ENCODE measurements around the gene MYH6. TPM values are rescaled to one million over a fixed set of nuclear protein-coding genes. Genes with fewer than 3 reads are reported as not detected.

MYH6 gene
- total and polyA plus RNA-seq, 4 donors = 0.11 to 0.16 TPM; not detected in 2

DNA sequence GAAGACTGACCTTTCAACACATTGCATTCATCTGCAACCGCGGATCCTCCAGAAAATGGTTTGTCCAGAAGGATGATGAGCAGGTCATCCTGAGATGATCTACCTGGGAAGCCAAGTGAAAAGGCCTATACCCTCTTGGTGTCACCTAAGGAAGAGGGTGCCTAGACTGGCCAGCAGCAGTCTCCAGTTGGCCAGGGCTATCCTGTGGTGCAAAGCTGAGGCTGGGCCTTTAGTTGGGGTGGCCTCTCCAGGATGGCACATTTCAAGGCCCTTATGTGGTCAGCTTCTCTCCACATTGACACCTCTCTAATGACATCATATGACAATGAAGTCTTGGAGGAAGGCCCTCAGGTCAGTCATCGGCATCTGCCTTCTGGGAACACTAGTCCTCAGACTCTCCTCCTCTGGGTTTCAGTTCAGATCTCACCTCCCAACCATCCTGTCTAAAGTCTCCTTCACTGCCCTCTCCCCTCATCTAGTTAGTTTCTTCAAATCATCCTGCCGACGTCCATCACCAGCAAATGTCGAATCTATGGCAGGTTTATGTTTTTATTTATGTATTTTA is 52.1 kb downstream of the MYH6 start:
- no peaks in the 10 kb centered on the region for H3K27me3 ChIP-seq (ENCODE audit: control insufficient read depth, insufficient read depth, low read length)
- H3K27ac ChIP-seq (ENCODE audit: low read depth, low read length) = no peak overlapping the region
- no peaks in the 10 kb centered on the region for H3K9me3 ChIP-seq (ENCODE audit: control insufficient read depth, insufficient read depth, low read length)
- peaks cover 36% of the 10 kb centered on the region for H3K4me1 ChIP-seq (ENCODE audit: control insufficient read depth, insufficient read depth, low read length)
- no peak for DNase-seq (ENCODE audit: low read depth in 4 of 6, low spot score in 6 of 6)
- H3K36me3 ChIP-seq (ENCODE audit: control insufficient read depth, insufficient read depth, low read length) = peaks cover 31% of the 10 kb centered on the region
- WGBS (ENCODE audit: insufficient coverage) = 93% methylated on average over 3 of the region's 6 CpGs
- H3K4me3 ChIP-seq (ENCODE audit: low read depth, low read length) = no peak overlapping the region

DNA sequence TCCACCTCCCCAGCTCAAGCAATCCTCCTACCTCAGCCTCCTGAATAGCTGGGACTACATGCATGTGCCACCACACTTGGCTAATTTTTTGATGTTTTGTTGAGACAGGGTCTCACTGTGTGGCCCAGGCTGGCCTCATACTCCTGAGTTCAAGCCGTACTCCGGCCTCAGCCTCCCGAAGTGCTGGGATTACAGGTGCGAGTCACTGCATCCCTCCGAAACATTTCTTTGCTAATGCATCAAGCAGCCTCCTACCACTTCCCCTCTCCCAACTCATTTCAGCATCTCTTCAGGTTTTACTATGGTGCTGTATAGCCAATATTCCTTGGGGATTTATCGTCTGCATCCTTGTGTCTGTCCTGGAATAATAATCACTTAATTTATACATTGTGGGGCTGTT is 53.1 kb downstream of the MYH6 start:
- no peak for DNase-seq (ENCODE audit: low read depth in 4 of 6, low spot score in 6 of 6)
- Histone ChIP-seq H3K27me3 (ENCODE audit: control insufficient read depth, insufficient read depth, low read length) (no peaks in the 10 kb centered on the region), H3K4me3 (ENCODE audit: low read depth, low read length) (no peak overlapping the region), H3K36me3 (ENCODE audit: control insufficient read depth, insufficient read depth, low read length) (peaks cover 24% of the 10 kb centered on the region), H3K27ac (ENCODE audit: low read depth, low read length) (no peak overlapping the region), H3K4me1 (ENCODE audit: control insufficient read depth, insufficient read depth, low read length) (peaks cover 27% of the 10 kb centered on the region), H3K9me3 (ENCODE audit: control insufficient read depth, insufficient read depth, low read length) (no peaks in the 10 kb centered on the region)
- 95% methylated on average over 5 of the region's 6 CpGs for WGBS (ENCODE audit: insufficient coverage)

DNA sequence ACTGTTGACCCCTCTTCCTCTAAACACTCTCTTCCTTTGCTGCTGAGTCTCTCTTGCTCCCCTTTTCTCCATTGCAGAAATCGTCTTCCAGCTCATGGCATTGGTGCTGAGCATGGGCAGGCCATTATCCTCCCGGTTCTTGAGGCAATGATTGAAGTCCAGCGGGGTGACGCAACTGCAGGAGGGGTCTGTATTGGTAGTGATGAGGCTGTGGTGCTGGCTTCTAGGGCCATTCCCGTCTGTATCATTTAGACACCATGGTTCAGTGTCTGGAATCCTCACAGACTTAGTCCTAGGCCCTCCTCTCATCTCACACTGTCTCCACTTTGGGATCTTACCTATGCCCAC is 54.7 kb downstream of the MYH6 start:
- Histone ChIP-seq H3K9me3 (ENCODE audit: control insufficient read depth, insufficient read depth, low read length) (no peaks in the 10 kb centered on the region), H3K27ac (ENCODE audit: low read depth, low read length) (no peak overlapping the region), H3K4me3 (ENCODE audit: low read depth, low read length) (no peak overlapping the region), H3K36me3 (ENCODE audit: control insufficient read depth, insufficient read depth, low read length) (peaks cover 18% of the 10 kb centered on the region), H3K4me1 (ENCODE audit: control insufficient read depth, insufficient read depth, low read length) (peaks cover 21% of the 10 kb centered on the region), H3K27me3 (ENCODE audit: control insufficient read depth, insufficient read depth, low read length) (no peaks in the 10 kb centered on the region)
- 100% methylated on average over 4 of the region's 5 CpGs for WGBS (ENCODE audit: insufficient coverage)
- no peak for DNase-seq (ENCODE audit: low read depth in 4 of 6, low spot score in 6 of 6)

DNA sequence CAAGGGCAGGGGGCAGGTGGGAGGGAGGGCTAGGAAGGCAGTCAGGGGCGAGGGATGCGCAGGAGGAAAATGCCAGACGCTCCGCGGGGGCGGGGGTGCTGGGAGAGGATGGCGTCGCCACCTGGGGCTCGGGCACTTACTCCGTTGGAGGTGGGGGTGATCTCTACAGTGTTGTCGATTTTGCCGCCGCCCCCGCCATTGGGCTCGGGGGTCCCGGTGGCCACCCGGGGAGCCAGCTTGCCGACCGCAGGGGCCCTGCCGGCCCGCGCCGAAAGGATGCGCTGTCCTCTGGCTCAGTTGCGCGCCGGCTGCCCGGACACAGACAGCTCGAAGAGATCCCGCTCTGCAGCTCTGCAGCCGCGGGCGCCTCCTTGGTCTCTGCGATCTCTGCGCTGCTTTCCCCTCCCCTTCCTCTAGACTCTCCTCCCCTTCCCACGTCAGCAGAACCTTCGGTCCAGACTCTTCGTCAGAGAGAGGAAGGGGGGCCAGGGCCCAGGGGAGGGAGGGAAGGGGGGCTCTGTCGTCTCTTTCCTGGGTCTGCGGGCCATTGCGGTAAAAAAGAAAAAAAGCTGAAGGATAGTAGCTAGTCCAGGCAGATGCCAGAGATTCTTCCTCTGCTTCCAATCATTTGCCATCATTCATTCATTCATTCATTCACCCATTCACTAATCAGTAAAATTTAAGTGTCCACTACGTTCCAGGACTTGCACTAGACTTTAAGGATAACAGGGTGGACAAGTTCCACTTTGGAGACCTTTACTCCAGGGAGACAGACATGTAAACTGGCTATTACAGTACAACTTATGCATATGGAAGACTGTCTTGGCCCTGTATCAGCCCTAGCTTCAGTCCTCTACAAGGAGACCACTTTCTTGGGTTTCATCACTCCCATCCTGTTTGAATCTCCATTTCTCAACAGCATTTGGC is 55.3 kb downstream of the MYH6 start, which contains the start of gene SLC22A17:
TSS of gene SLC22A17 (minus strand) at position 382 of the 927 bp plus-strand sequence.
- WGBS (ENCODE audit: insufficient coverage) = 0% methylated on average over 33 of the region's 42 CpGs
- Histone ChIP-seq H3K36me3 (ENCODE audit: control insufficient read depth, insufficient read depth, low read length) (peaks cover 23% of the 10 kb centered on the region), H3K27ac (ENCODE audit: low read depth, low read length) (peak within 1 kb of the TSS; percentile 72), H3K9me3 (ENCODE audit: control insufficient read depth, insufficient read depth, low read length) (no peaks in the 10 kb centered on the region), H3K4me1 (ENCODE audit: control insufficient read depth, insufficient read depth, low read length) (peaks cover 21% of the 10 kb centered on the region), H3K4me3 (ENCODE audit: low read depth, low read length) (peak within 1 kb of the TSS; percentile 67), H3K27me3 (ENCODE audit: control insufficient read depth, insufficient read depth, low read length) (no peaks in the 10 kb centered on the region)
- DNase-seq (ENCODE audit: low read depth in 4 of 6, low spot score in 6 of 6) = peak; percentile 87 to 99 (median 92)

DNA sequence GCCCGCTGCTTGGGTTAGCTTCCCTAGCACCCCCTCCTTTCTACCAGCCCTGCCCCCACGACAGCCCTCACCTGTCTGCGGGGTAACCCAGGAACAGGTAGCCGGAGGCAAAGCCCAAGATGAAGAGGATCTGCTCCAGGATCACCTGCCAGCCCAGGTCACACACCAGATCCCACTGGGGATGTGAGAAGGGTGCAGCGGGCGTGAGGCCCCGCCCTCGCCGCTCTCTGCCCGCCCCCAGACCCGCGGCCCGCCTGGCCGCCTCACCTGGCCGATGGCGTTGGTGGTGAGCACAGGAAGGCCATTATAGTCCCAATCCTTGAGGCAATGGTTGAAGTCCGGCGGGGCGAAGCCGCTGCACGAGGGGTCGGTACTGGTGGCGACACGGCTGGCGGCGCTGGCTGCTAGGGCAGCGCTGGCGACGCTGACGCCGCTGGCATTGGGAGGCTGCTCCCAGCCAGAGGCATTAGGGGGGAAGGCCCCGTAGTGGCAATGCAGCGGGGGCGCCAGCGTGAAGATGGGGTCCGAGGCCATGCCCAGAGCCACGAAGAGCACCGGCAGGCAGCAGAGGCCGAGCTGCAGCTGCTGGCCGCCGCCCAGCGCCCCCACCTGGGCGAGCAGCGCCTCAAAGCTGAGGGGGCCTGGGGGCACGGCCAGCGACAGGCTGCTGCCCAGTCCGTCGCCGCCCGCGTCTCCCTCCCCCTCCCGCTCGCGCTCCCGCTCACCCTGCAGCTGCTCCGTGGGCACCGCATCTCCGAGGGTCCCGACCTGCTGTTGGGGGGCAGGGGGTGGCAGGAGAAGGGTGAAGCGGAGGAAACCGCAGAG is 56.2 kb downstream of the MYH6 start:
- peak in 1 of 6 donors; percentile 78 for DNase-seq (ENCODE audit: low read depth in 4 of 6, low spot score in 6 of 6)
- 4% methylated on average over 60 of the region's 61 CpGs for WGBS (ENCODE audit: insufficient coverage)
- Histone ChIP-seq H3K4me1 (ENCODE audit: control insufficient read depth, insufficient read depth, low read length) (peaks cover 23% of the 10 kb centered on the region), H3K9me3 (ENCODE audit: control insufficient read depth, insufficient read depth, low read length) (no peaks in the 10 kb centered on the region), H3K27ac (ENCODE audit: low read depth, low read length) (peak overlapping the region; percentile 72), H3K27me3 (ENCODE audit: control insufficient read depth, insufficient read depth, low read length) (no peaks in the 10 kb centered on the region), H3K4me3 (ENCODE audit: low read depth, low read length) (peak overlapping the region; percentile 67), H3K36me3 (ENCODE audit: control insufficient read depth, insufficient read depth, low read length) (peaks cover 25% of the 10 kb centered on the region)

DNA sequence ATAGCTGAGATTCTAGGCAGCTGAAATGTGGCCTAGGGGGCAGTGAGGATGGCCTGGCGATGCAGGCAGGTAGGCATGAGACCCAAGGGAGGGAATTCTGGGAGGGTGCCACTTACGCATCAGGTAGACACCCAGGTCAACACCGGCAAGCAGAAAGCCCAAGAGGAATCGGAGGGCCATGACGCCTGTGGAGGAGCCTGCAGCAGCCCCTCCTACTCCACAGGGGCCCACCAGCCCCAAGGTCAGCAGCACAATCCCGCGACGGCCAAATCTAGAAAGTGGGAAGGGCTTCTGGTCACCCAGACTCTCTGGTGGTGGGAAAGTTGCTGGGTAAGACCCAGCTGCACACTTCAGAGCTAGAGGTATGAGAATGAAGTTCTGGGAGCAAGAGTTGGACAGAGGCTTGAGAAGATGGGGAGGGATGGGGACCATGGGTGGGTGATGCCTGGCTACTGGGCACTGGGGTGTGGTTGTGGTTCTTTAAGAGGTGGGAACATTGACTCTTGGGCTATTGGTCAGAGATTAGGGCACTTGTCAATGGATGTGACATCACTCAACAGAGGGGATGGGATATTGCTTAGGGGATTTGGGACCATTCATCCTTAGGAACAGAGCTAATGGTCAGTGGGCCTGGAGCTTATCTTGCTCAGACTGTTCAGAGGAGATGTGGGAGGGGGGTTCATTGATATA is 58.8 kb downstream of the MYH6 start:
- 100% methylated on average over 4 of the region's 8 CpGs for WGBS (ENCODE audit: insufficient coverage)
- DNase-seq (ENCODE audit: low read depth in 4 of 6, low spot score in 6 of 6) = no peak
- Histone ChIP-seq H3K4me1 (ENCODE audit: control insufficient read depth, insufficient read depth, low read length) (peaks cover 30% of the 10 kb centered on the region), H3K36me3 (ENCODE audit: control insufficient read depth, insufficient read depth, low read length) (peaks cover 33% of the 10 kb centered on the region), H3K4me3 (ENCODE audit: low read depth, low read length) (no peak overlapping the region), H3K27me3 (ENCODE audit: control insufficient read depth, insufficient read depth, low read length) (no peaks in the 10 kb centered on the region), H3K27ac (ENCODE audit: low read depth, low read length) (no peak overlapping the region), H3K9me3 (ENCODE audit: control insufficient read depth, insufficient read depth, low read length) (no peaks in the 10 kb centered on the region)

DNA sequence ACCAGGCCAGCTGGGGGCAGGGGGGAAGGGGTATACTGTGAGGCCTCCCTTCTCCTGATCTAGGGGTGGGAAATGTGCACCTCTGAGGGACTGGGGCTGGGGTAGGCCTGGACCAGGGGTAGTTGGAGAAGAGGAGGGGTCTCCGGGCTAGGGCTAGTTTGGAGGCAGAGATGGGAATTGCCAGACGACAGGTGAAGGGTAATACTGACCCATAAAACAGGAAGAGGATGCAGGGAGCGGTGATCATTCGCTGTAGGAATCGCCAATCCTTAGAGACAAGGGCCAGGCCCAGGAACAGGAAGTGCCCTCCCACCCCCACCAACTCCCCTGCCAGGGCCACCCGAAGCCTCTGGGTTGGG is 59.8 kb downstream of the MYH6 start:
- 94% methylated on average over 2 of the region's 6 CpGs for WGBS (ENCODE audit: insufficient coverage)

GRCh38 chr14:23347406-23348296 is 60.4 kb downstream of the MYH6 start:
- H3K27me3 ChIP-seq (ENCODE audit: control insufficient read depth, insufficient read depth, low read length) = no peaks in the 10 kb centered on the region
- H3K4me1 ChIP-seq (ENCODE audit: control insufficient read depth, insufficient read depth, low read length) = peaks cover 30% of the 10 kb centered on the region
- H3K4me3 ChIP-seq (ENCODE audit: low read depth, low read length) = no peak overlapping the region
- peaks cover 33% of the 10 kb centered on the region for H3K36me3 ChIP-seq (ENCODE audit: control insufficient read depth, insufficient read depth, low read length)
- no peak for DNase-seq (ENCODE audit: low read depth in 4 of 6, low spot score in 6 of 6)
- no peak overlapping the region for H3K27ac ChIP-seq (ENCODE audit: low read depth, low read length)
- WGBS (ENCODE audit: insufficient coverage) = 92% methylated on average over 6 of the region's 19 CpGs
- H3K9me3 ChIP-seq (ENCODE audit: control insufficient read depth, insufficient read depth, low read length) = no peaks in the 10 kb centered on the region

More for the DNA sequence above, 59.8 kb downstream of the MYH6 start:
- no peak for DNase-seq (ENCODE audit: low read depth in 4 of 6, low spot score in 6 of 6)
- H3K36me3 ChIP-seq (ENCODE audit: control insufficient read depth, insufficient read depth, low read length) = peaks cover 33% of the 10 kb centered on the region
- H3K27ac ChIP-seq (ENCODE audit: low read depth, low read length) = no peak overlapping the region
- H3K4me1 ChIP-seq (ENCODE audit: control insufficient read depth, insufficient read depth, low read length) = peaks cover 30% of the 10 kb centered on the region
- no peaks in the 10 kb centered on the region for H3K27me3 ChIP-seq (ENCODE audit: control insufficient read depth, insufficient read depth, low read length)
- no peak overlapping the region for H3K4me3 ChIP-seq (ENCODE audit: low read depth, low read length)
- H3K9me3 ChIP-seq (ENCODE audit: control insufficient read depth, insufficient read depth, low read length) = no peaks in the 10 kb centered on the region

Measured in spinal cord (tissue), 10 donors.